Gastroesophageal sphincter (tissue), 3 donors: ENCODE measurements around the gene ZBTB22.
"Not testable (repeated sequence)": the region's sequence is repeated elsewhere in the genome, so short reads cannot be mapped to it uniquely, and the experiment has no call there.

Experiments used
- CTCF ChIP-seq, 4 experiments: fragments of 200-600 bp in 2 of 4; fragments of 450-650 bp in 2 of 4; sonication (generic) in 1 of 4; IDR thresholded peaks; one replicate each; pipeline ENCODE4 v1.5.1; 2017 to 2019; ENCODE audit warnings: antibody characterized with exemption in 4 of 4, mild to moderate bottlenecking in 2 of 4, moderate library complexity in 2 of 4
- EP300 ChIP-seq: sonication (generic); formaldehyde crosslinking; IDR thresholded peaks from one replicate; pipeline ENCODE4 v1.6.1; 2017; ENCODE audit warnings: antibody characterized with exemption, mild to moderate bottlenecking
- POLR2A ChIP-seq, 2 donors: fragments of 450-650 bp; IDR thresholded peaks; one replicate each; pipeline ENCODE4 v1.6.1; 2017; ENCODE audit warnings: antibody characterized with exemption in 2 of 2, mild to moderate bottlenecking in 2 of 2, moderate library complexity in 1 of 2
- POLR2AphosphoS5 ChIP-seq: sonication (generic); formaldehyde crosslinking; IDR thresholded peaks from one replicate; pipeline ENCODE4 v1.6.1; 2017; ENCODE audit warnings: antibody characterized with exemption

DNA sequence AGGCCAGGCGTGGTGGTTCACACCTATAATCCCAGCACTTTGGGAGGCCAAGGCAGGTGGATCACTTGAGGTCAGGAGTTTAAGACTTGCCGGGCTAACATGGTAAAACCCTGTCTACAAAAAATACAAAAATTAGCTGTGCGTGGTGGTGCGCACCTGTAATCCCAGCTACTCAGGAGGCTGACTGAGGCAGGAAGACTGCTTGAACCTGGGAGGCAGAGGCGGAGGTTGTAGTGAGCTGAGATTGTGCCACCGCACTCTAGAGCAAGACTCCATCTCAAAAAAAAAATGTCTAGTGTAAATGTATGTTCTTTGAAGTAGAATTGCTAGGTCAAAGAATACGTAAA is 26.0 kb upstream of the ZBTB22 start:
- not testable (repeated sequence) for TF ChIP-seq POLR2AphosphoS5; POLR2A (IDR thresholded peaks at IDR 0.05); CTCF (IDR thresholded peaks at IDR 0.05); EP300
